Endothelial cell of umbilical vein (primary cell): ENCODE measurements around the gene LRRC30. TPM values are rescaled to one million over a fixed set of nuclear protein-coding genes. Genes with fewer than 3 reads are reported as not detected.

Experiments used
- BruUV-seq: library from RNA; stranded (reverse); fragments of 400-500 nt; replicated peaks from 2 replicates; lab custom pipeline; 2021; lab: Mats Ljungman, UMichigan
- CTCF ChIA-PET: fragments of 300-600, 350-600 bp; sonication (Branson Sonifier 250); formaldehyde crosslinking; loops from one replicate; lab custom pipeline; 2021; ENCODE audit warnings: antibody characterized with exemption, inconsistent platforms; lab: Charles Lee
- POLR2A ChIA-PET: fragments of 300-600, 350-600 bp; sonication (Branson Sonifier 250); formaldehyde crosslinking; loops from one replicate; lab custom pipeline; 2021; ENCODE audit warnings: antibody characterized with exemption, inconsistent platforms; lab: Charles Lee
- DNase-seq: peaks from one replicate; pipeline ENCODE4 v3.0.0-alpha.2; 2011; ENCODE audit warnings: low read depth, low spot score
- FAIRE-seq: peaks from 2 replicates; lab custom pipeline; 2011; peaks lifted over from hg19 to GRCh38; lab: Jason Lieb, UNC
- H2AFZ ChIP-seq: 2 replicates; pipeline ENCODE4 v1.6.0; 2012; ENCODE audit warnings: low read depth, low read length, control low read depth, inconsistent platforms
- H3K27ac ChIP-seq: 2 replicates; pipeline ENCODE4 v1.5.1; 2011; ENCODE audit warnings: low read depth, mild to moderate bottlenecking, control low read depth, low read length, moderate library complexity; ENCODE audit not compliant: insufficient read depth
- H3K27me3 ChIP-seq, 2 experiments: 2 replicates each; pipeline versions ENCODE4 v1.6.0 to v1.6.1; 2011; ENCODE audit warnings: low read length in 2 of 2, mixed read lengths in 1 of 2; ENCODE audit not compliant: control insufficient read depth in 2 of 2, insufficient read depth in 2 of 2
- H3K36me3 ChIP-seq, 2 experiments: 2 replicates in 1 of 2; 3 replicates in 1 of 2; pipeline ENCODE4 v1.5.1; 2011; ENCODE audit warnings: low read length in 2 of 2, mild to moderate bottlenecking in 1 of 2, moderate library complexity in 1 of 2; ENCODE audit not compliant: control insufficient read depth in 2 of 2, insufficient read depth in 2 of 2; ENCODE audit errors: extremely low read depth in 1 of 2
- H3K4me1 ChIP-seq: 3 replicates; pipeline ENCODE4 v1.5.1; 2011; ENCODE audit warnings: mild to moderate bottlenecking, low read length; ENCODE audit not compliant: control insufficient read depth, insufficient read depth; ENCODE audit errors: extremely low read depth
- H3K4me2 ChIP-seq: 2 replicates; pipeline ENCODE4 v1.6.1; 2011; ENCODE audit warnings: low read length, control low read depth, mixed read lengths; ENCODE audit not compliant: insufficient read depth
- H3K4me3 ChIP-seq, 3 experiments: fragments of 200-600 bp in 1 of 3; sonication (generic), shearing (Covaris generic) in 1 of 3; replicated peaks in 1 of 3; 2 replicates each; pipeline ENCODE4 v1.5.1; 2011 to 2016; ENCODE audit warnings: control low read depth in 3 of 3, low read length in 3 of 3, mild to moderate bottlenecking in 2 of 3, inconsistent platforms in 1 of 3, low read depth in 1 of 3, moderate library complexity in 1 of 3; ENCODE audit not compliant: insufficient read depth in 1 of 3
- H3K79me2 ChIP-seq: 2 replicates; pipeline ENCODE4 v1.6.0; 2012; ENCODE audit warnings: low read length, inconsistent platforms; ENCODE audit not compliant: control insufficient read depth, insufficient read depth
- H3K9ac ChIP-seq: replicated peaks from 2 replicates; pipeline ENCODE3; 2011; ENCODE audit warnings: low read length, control low read depth; ENCODE audit not compliant: insufficient read depth; ENCODE audit errors: extremely low read depth
- H3K9me1 ChIP-seq: replicated peaks from 3 replicates; pipeline ENCODE4 v1.6.0; 2011; ENCODE audit warnings: mild to moderate bottlenecking, low read length; ENCODE audit not compliant: control insufficient read depth, insufficient read depth; ENCODE audit errors: extremely low read depth
- H3K9me3 ChIP-seq: replicated peaks from 2 replicates; pipeline ENCODE4 v1.5.1; 2012; ENCODE audit warnings: low read length, inconsistent platforms; ENCODE audit not compliant: control insufficient read depth, insufficient read depth
- H4K20me1 ChIP-seq: replicated peaks from 2 replicates; pipeline ENCODE3; 2011; ENCODE audit warnings: mild to moderate bottlenecking, low read length; ENCODE audit not compliant: control insufficient read depth, insufficient read depth; ENCODE audit errors: extremely low read depth
- EZH2 ChIP-seq: IDR thresholded peaks from 2 replicates; pipeline ENCODE4 v1.6.1; 2012; ENCODE audit warnings: borderline replicate concordance, low read depth, mild to moderate bottlenecking, moderate library complexity, low read length, inconsistent platforms; ENCODE audit not compliant: severe bottlenecking
- JUN ChIP-seq: IDR thresholded peaks from 2 replicates; pipeline ENCODE4 v1.6.1; 2011; ENCODE audit warnings: borderline replicate concordance, low read depth; ENCODE audit not compliant: insufficient read length, insufficient read depth
- MYC ChIP-seq: IDR thresholded peaks from one replicate; pipeline ENCODE4 v1.6.1; 2011; ENCODE audit warnings: mild to moderate bottlenecking, low read depth, low read length
- POLR2AphosphoS5 ChIP-seq: IDR thresholded peaks from 2 replicates; pipeline ENCODE4 v1.6.1; 2012; ENCODE audit warnings: low read depth, mild to moderate bottlenecking, control low read depth, low read length, moderate library complexity; ENCODE audit not compliant: insufficient read depth
- dilution Hi-C: fragments of 300-500 bp; cut with MboI; formaldehyde crosslinking; loops from one replicate; pipeline ENCODE4 v1.15.0; 2019; ENCODE audit warnings: low sequenced_read_pairs; ENCODE audit not compliant: extremely low pct_ligation_motif_present
- intact Hi-C: fragments of 100-400 bp; cut with micrococcal nuclease; formaldehyde crosslinking; loops from one replicate; pipeline ENCODE4 v1.10.0; 2022
- polyA plus RNA-seq, 4 experiments: library from polyadenylated mRNA; depleted of rRNA in 3 of 4; stranded (reverse) in 3 of 4; unstranded in 1 of 4; fragments of >200 nt; gene quantifications; 2 replicates each; pipeline versions ENCODE4 v1.2.1 to v1.2.3, GENCODE V29; 2011 to 2012; ENCODE audit warnings: missing spikeins in 1 of 4
- total RNA-seq: library from RNA; stranded (reverse); gene quantifications from 2 replicates; pipeline ENCODE4 v1.2.3, GENCODE V29; 2021
- TF ChIP-seq, protein P1 (sequence below), 2 donors: IDR thresholded peaks; 1 replicate in 1 of 2; 2 replicates in 1 of 2; pipeline ENCODE4 v1.5.1; 2011; ENCODE audit warnings: low read length in 2 of 2, mild to moderate bottlenecking in 2 of 2, moderate library complexity in 2 of 2, control low read depth in 1 of 2, inconsistent platforms in 1 of 2, low read depth in 1 of 2; ENCODE audit not compliant: insufficient read depth in 1 of 2; ENCODE audit errors: extremely low read depth in 1 of 2
- TF ChIP-seq, protein P2 (sequence below): IDR thresholded peaks from 2 replicates; pipeline ENCODE4 v1.6.1; 2011; ENCODE audit not compliant: insufficient read depth, insufficient read length

LRRC30 gene
- total and polyA plus RNA-seq, 2 donors (not counting 3 experiments of a cell fraction or from before 2014, with no cell fraction given) = not detected

GRCh38 chr18:7196421-7196820, 34.5 kb upstream of the LRRC30 start:
- no TSS peak for BruUV-seq
- dilution Hi-C loops (no loop called here), intact Hi-C loops (no loop called here)

DNA sequence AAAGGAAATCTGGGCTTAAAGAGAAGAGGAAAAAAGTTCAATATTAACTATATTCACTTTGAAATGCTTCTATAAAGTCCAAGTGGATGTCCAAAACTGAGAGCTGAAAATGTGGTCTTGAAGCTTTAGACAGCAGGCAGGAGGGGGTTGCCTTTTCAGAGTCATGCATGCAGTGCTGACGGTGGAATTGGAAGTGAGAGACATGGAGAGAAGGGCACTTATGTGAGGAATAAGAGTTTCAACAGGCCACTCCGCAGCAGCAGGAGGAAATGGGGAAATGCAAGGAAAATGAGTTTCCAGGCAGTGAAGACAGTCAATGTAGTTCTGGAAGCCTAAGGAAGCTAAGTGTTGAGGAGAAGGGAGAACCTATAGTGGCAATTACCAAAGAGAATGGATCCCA, 33.0 kb upstream of the LRRC30 start:
- no TSS peak for BruUV-seq
- Histone ChIP-seq H2AFZ (no peak overlapping the region), H4K20me1 (no peaks in the 10 kb centered on the region), H3K9me1 (no peaks in the 10 kb centered on the region), H3K4me3 (no peak overlapping the region), H3K4me2 (no peak overlapping the region), H3K79me2 (no peaks in the 10 kb centered on the region), H3K36me3 (no peaks in the 10 kb centered on the region), H3K27me3 (no peaks in the 10 kb centered on the region), H3K4me1 (no peaks in the 10 kb centered on the region), H3K9ac (no peak overlapping the region), H3K9me3 (no peaks in the 10 kb centered on the region), H3K27ac (no peak overlapping the region)
- no peak for TF ChIP-seq EZH2
- TF ChIP-seq, protein P1, sequence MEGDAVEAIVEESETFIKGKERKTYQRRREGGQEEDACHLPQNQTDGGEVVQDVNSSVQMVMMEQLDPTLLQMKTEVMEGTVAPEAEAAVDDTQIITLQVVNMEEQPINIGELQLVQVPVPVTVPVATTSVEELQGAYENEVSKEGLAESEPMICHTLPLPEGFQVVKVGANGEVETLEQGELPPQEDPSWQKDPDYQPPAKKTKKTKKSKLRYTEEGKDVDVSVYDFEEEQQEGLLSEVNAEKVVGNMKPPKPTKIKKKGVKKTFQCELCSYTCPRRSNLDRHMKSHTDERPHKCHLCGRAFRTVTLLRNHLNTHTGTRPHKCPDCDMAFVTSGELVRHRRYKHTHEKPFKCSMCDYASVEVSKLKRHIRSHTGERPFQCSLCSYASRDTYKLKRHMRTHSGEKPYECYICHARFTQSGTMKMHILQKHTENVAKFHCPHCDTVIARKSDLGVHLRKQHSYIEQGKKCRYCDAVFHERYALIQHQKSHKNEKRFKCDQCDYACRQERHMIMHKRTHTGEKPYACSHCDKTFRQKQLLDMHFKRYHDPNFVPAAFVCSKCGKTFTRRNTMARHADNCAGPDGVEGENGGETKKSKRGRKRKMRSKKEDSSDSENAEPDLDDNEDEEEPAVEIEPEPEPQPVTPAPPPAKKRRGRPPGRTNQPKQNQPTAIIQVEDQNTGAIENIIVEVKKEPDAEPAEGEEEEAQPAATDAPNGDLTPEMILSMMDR (IDR thresholded peaks at IDR 0.05; ENCODE audit: extremely low read depth in 1 of 2, insufficient read depth in 1 of 2, low read depth in 1 of 2, low read length in 2 of 2) = no peak
- TF ChIP-seq, protein P2, sequence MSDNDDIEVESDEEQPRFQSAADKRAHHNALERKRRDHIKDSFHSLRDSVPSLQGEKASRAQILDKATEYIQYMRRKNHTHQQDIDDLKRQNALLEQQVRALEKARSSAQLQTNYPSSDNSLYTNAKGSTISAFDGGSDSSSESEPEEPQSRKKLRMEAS = no peak
- TF ChIP-seq POLR2AphosphoS5 = no peak
- CTCF ChIA-PET = no interaction called here
- dilution Hi-C loops (no loop called here), intact Hi-C loops (no loop called here)
- no peak for DNase-seq
- FAIRE-seq = no peak
- POLR2A ChIA-PET = no interaction called here

More at GRCh38 chr18:7196421-7196820, 34.5 kb upstream of the LRRC30 start:
- Histone ChIP-seq H3K9me1 (no peaks in the 10 kb centered on the region), H3K27me3 (no peaks in the 10 kb centered on the region), H3K4me1 (no peaks in the 10 kb centered on the region), H3K27ac (no peak overlapping the region), H3K4me3 (no peak overlapping the region), H3K79me2 (no peaks in the 10 kb centered on the region), H3K9me3 (no peaks in the 10 kb centered on the region), H3K4me2 (no peak overlapping the region), H3K36me3 (no peaks in the 10 kb centered on the region), H2AFZ (no peak overlapping the region), H4K20me1 (no peaks in the 10 kb centered on the region), H3K9ac (no peak overlapping the region)
- ChIA-PET CTCF (no interaction called here), POLR2A (no interaction called here)
- no peak for FAIRE-seq
- TF ChIP-seq, protein P2 = no peak
- TF ChIP-seq EZH2 (no peak), MYC (no peak), JUN (no peak)
- DNase-seq = no peak
